Measurements from ENCODE around the gene DNAJC12.
"Not testable (repeated sequence)": the region's sequence is repeated elsewhere in the genome, so short reads cannot be mapped to it uniquely, and the experiment has no call there.

DNAJC12 gene

DNA sequence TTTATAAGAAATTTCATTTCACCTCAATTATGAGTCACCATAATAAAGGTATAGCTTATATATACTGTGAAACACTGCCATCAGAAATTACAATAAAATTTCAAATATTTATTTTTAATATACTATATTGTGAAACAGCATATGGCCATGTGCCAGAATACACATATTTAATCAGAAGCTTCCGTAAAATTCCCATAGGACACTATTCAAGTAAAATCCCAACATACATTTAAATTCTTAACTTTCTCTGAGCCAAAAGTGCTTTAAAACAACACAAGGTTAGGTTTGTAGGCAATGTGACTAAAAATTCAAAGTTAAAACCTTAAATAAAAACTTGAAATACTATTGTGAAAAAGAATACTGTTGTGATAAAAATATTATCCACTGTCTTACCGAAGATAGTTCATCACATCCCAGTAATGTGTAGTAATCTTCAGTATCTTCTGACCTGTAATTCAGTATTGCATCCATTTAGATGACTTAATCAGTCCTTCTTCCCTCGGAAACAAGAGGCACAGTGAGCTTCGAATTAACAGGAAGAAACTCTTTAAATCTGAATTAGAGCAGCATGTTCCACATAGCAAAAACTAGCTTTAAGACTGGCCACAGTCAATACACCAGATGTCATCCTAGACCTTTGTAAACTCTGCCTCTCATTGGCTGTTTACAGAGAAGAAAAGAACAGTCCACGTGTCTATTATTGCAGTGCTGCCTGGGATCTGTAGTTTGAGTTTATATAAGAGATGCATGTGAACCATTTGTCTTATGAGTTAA is at the start of gene DNAJC12:
Gene DNAJC12 (minus strand): TSS at position 648 of the 774 bp plus-strand sequence. CDS start 177 bp downstream, at position 471.
- DNase-seq: peak; percentile 87

DNA sequence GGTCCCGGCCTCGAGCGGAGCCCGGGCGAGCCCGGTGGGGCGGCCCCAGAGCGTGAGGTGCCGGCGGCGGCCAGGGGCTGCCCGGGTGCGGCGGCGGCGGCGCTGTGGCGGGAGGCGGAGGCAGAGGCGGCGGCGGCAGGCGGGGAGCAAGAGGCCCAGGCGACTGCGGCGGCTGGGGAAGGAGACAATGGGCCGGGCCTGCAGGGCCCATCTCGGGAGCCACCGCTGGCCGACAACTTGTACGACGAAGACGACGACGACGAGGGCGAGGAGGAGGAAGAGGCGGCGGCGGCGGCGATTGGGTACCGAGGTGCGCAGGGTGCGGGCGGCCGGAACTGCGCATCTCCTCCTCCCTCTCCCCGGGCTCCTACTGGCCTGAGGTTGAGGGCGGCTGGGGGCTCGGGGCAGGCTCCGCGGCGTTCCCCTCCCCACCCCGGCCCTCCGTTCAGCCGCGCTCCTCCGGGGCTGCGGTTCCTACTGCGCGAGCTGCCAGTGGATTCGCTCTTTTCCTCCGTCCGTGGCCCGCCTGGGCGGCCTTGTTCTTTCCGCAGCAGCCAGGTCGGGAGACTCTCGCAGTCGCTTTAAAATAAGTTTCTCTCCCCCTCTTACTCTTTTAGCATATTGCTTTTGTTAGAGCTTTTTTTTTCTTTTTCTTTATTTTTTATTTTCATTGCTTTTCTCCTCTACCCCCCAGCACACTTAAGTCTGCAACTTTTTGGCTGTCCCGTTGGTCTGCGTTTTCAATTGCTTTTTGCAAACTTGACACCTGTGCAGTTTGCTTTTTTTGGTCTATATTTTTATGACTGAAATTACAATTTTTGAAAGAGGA is 47.1 kb upstream of the DNAJC12 start:
- peak; percentile 94 for DNase-seq

- DNase-seq: peak; percentile 98
Measured at GRCh38 chr10:67884313-67884841, 46.4 kb upstream of the DNAJC12 start, which contains the start of gene SIRT1. Gene SIRT1, plus strand, starts transcription at chr10:67884656. Its CDS starts 66 bp downstream, at chr10:67884722.

GRCh38 chr10:67883710-67884312 is 45.8 kb upstream of the DNAJC12 start:
- peak; percentile 16 for DNase-seq

GRCh38 chr10:67878133-67878532 is 40.1 kb upstream of the DNAJC12 start:
- DNase-seq: no peak

- DNase-seq: not testable (repeated sequence)
Measured at GRCh38 chr10:67877421-67877820, 39.4 kb upstream of the DNAJC12 start.

DNA sequence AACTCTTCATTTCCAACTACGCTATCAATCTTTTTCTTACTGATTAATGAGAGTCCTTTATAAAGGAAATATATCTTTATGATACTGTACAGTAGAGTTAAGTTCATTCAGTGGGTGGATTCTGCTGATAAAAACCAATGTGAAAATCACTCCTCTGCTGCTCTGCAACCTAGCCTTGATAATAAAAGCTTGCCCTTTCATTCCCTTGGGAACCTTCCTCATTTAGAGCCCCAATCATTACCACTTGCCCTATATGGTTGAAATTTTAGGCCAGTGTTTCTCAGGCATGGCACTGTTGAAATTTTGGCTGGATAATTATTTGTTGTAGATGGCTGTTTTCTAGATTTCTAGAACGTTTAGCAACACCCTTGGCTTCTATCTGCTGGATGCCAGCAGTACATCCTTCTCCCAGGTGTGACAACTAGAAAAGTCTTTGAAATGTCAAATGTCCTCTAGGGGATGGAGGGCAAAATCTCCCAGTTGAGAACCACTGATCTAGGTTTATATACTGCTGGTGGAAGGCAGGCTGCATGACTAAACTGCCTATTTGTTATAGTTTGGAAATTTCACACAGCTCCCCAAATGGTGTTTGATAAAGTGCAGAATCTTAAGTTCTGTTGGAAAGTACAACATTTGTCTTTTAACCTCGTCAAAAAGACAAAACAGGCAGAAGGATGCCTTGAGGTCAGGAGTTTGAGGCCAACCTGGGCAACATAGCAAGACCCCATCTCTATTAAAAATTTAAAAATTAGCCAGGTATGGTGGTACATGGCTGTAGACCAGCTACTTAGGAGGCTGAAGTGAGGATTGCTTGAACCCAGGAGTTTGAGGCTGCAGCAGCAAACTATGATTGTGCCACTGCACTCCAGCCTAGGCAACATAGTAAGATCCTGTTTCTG is 37.6 kb upstream of the DNAJC12 start:
- DNase-seq: no peak

DNA sequence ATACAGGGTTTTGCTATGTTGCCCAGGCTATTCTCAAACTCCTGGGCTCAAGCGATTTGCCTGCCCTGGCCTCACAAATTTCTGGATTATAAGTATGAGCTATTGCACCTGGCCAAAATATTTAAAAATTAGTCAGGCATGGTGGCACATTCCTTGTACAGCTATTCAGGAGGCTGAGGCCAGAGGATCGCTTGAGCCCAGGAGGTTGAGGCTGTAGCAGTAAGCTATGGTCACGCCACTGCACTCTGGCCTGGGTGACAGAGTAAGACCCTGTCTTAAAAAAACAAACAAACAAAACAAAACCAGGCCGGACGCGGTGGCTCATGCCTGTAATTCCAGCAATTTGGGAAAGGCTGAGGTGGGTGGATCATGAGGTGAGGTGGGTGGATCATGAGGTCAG is 32.0 kb upstream of the DNAJC12 start:
- DNase-seq: no peak

GRCh38 chr10:67868132-67868531 is 30.1 kb upstream of the DNAJC12 start:
- DNase-seq: no peak

DNA sequence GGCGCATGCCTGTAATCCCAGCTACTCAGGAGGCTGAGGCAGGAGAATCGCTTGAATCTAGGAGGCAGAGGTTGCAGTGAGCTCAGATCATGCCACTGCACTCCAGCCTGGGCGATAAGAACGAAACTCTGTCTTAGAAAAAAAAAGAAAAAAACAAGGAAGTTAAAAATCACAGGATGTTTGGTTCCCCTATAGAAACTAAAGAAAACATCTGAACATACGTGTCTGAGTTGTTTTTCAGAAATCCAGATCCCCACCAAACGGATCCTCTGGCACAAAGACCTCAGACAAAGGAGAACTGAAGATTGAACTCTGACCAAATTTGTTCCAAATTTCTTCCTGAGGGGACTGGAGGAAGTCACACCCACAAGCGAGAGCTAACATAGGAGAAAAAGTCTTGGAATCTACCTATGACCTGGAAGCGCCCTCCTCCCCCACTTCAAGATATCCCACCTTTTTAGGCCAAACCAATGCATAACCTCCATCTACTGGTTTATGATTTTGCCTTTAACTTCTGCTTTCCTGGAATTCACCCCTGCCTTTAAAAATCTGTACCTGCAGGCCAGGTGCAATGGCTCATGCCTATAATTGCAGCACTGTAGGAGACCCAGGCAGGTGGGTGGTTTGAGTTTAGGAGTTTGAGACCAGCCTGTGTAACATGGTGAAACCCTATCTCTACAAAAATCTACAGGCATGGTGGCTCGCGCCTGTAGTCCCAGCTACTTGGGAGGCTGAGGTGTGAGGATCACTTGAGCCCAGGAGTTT is 26.8 kb upstream of the DNAJC12 start:
- no peak for DNase-seq

DNA sequence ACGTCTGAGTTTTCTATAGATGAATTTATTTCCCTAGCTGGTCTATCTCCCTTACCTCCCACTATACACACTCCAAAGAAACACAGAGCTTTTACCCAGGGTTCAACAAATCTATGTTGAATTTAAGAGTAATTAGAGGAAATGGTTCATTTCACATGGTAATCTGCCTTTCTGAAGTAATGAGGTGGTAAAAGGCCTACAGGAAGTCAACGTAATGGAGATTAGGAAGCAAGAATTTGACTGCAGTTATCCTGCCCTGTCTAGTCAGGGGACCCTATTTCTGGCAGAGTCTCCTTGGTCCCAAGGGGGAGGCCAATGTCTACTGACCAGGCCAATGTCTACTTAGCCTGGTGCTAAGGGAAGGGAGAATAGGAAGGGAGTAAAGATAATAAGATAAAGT is 25.1 kb upstream of the DNAJC12 start:
- no peak for DNase-seq

DNA sequence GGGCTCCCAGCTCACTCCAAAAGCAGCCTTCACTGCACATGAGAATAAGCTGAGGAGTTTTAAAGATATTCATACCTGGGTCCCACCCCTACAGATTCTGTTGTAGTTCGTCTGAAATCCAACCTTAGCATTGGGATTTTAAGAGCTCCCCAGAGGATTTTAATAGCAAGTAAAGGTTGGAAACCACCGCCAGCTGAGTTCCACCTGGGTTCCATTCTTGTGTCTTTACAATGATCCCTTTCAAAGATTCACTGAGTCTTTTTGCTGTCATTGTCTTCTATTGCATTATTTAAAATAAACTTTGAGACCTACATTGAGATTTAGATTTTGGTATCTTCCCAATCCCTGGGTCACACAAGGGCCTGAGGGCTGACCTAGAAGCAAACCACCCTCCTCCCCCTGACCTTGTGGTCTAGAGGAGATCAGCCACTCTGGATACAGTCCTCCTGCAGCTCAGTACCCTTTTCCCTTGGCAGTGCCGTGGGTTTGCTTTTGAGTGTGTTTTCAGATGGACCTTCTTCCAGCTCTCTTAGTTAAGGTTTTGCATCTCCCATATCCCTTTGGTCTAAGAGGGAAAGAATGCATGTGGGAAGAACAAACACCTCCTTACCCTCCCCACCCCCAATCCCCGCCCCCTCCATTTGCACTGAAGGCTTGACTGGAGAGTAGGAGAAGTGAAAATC is 23.9 kb upstream of the DNAJC12 start:
- no peak for DNase-seq

DNA sequence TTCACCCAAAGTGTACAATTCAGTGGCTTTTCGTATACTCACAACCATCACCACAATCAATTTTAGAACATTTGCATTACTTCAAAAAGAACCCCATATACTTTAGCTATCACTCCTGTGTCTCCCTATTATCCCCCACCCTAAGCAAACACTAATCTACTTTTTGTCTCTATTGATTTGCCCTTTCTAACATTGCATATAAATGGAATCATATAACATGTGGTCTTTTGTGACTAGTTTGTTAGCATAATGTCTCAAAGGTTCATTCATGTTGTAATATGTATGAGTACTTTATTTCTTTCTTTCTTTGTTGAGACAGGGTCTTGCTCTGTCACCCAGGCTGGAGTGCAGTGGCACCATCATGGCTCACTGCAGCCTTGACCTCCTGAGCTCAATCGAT is 21.0 kb upstream of the DNAJC12 start:
- no peak for DNase-seq

DNA sequence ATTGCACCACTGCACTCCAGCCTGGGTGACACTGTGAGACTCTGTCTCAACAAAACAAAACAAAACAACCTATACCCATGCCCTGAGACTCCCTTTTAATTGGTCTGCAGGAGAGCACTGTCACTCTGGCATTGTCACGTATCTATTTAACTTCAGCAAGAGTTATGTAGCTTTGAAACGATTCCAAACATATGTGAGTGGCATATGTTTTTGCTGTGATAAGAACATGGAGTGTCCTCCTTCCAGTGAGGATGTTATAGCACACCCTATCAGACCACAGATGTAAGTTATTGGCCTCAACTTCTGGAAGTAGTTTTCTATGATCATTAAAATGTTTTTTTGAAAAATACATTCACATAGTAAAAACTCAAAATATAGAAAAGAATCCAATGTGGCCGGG is 15.5 kb upstream of the DNAJC12 start:
- peak; percentile 89 for DNase-seq

DNA sequence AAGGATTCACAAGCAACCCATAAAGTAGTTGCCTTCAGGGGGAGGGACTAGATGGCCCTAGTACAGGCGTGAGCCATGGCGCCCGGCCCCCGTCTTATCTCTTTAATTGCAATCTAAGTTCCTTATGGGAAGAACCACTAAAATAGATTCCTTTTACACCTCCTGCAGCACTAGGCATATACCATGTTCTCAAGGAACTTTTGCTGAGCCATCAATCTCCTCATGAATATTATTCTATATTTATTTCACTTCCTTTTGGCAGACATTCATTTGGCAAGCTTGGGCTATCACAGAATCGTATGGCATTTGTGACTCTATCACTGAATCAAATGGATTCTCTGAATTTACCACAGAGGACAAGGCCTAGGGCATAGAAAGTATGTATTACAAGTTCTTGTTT is 14.8 kb upstream of the DNAJC12 start:
- no peak for DNase-seq

- no peak for DNase-seq
Measured at GRCh38 chr10:67851186-67851585, 13.2 kb upstream of the DNAJC12 start.

DNA sequence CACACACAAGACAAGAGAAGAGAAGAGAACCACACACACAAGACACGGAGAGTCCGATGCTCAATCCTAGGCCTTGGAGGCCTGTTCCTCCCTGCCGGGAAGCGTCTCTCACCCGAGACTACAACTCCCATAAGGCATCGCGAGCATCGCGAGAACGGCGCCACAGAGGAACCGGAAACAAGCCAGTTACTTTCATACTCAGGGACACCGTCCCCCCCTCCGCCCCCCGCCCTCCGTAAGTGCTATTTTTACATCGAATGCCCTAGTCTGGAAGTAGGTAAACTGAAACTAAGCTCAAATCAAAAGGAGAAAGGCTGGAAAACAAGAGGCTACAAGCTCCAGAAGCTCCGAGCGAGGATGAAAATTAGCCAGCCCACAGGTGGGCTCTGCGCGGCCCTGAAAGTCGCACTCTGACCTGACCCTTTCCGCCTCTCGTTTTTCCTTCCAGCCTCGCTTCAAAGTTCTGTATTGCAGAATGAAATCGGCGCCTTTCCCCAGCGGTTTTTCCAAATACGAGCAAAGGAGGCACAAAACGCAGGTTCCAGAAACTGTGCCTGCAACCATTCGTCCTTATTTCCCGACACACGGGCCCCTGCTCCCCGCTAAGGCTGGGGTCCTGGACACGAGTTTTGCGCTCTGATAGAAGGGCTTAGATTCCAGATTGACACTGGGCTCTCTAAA is 11.5 kb upstream of the DNAJC12 start:
- DNase-seq: peak; percentile 97

DNA sequence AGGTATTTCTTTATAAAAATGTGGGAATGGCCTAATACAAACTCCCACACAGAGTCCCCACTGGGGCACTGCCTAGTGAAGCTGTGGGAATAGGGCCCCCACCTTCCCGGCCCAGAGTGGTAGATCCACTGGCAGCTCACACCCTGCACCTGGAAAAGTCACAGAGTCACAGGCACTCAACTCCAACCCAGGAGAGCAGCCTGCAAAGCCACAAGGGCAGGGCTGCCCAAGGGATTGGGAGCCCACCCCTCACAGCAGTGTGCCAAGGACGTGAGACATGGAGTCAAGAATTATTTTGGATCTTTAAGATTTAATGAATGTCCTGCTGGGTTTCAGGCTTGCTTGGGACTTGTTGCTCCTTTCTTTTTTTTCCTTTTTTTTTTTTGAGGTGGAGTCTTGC is 5.3 kb upstream of the DNAJC12 start:
- no peak for DNase-seq

DNA sequence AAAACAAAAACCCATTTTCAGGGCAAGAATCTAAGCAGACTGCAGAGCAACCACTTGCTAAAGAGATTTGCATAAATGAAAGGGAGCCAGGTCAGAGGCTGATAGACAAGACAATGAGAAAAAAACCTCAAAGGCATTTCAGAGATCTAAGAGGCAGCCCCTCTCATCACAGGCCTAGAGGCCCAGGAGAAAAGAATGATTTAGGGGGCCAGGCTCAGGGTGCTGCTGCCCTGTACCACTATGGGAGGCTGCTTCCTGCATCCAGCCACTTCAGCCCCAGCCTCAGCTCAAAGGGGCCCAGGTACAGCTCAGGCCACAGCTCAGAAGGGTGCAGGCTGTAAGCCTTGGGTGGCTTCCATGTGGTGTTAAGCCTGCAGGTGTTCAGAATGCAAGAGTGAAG is 3.7 kb upstream of the DNAJC12 start:
- DNase-seq: no peak

- DNase-seq: no peak
Measured at GRCh38 chr10:67839951-67840350, 2.0 kb upstream of the DNAJC12 start.

Measured in hematopoietic multipotent progenitor cell treated with erythropoietin and hydrocortisone succinate and interleukin-3 and kit ligand, for 4 days (in vitro differentiated cells).